Neural progenitor cell (in vitro differentiated cells): ENCODE measurements around the gene AP1B1. TPM values are rescaled to one million over a fixed set of nuclear protein-coding genes. Genes with fewer than 3 reads are reported as not detected.

ENCODE experiments used
- DNase-seq: peaks from one replicate; pipeline ENCODE4 v3.0.0-alpha.2; 2016; ENCODE audit warnings: low spot score
- H2AFZ ChIP-seq: fragments of 200-600 bp; sonication (generic); replicated peaks from 2 replicates; pipeline ENCODE4 v1.6.1; 2016; ENCODE audit warnings: antibody characterized with exemption
- H3F3A ChIP-seq: fragments of 200-600 bp; sonication (generic); 2 replicates; pipeline ENCODE4 v1.6.1; 2016; ENCODE audit warnings: antibody characterized with exemption, low read depth
- H3K27ac ChIP-seq: fragments of 200-600 bp; sonication (generic); 2 replicates; pipeline ENCODE4 v1.5.1; 2016; ENCODE audit warnings: mild to moderate bottlenecking
- H3K27me3 ChIP-seq: fragments of 200-600 bp; sonication (generic); 2 replicates; pipeline ENCODE4 v1.6.1; 2016; ENCODE audit warnings: mild to moderate bottlenecking, moderate library complexity
- H3K36me3 ChIP-seq: fragments of 200-600 bp; sonication (generic); 2 replicates; pipeline ENCODE4 v1.5.1; 2016
- H3K4me1 ChIP-seq: fragments of 200-600 bp; sonication (generic); 2 replicates; pipeline ENCODE4 v1.6.1; 2016; ENCODE audit warnings: mixed run types
- H3K4me2 ChIP-seq: fragments of 200-600 bp; sonication (generic); 2 replicates; pipeline ENCODE4 v1.6.1; 2016
- H3K4me3 ChIP-seq: fragments of 200-600 bp; sonication (generic); 2 replicates; pipeline ENCODE4 v1.5.1; 2016
- H3K79me2 ChIP-seq: fragments of 200-600 bp; sonication (generic); 2 replicates; pipeline ENCODE4 v1.6.1; 2016; ENCODE audit warnings: low read depth
- H3K9ac ChIP-seq: fragments of 200-600 bp; sonication (generic); 2 replicates; pipeline ENCODE4 v1.6.1; 2016
- H3K9me3 ChIP-seq: fragments of 200-600 bp; sonication (generic); 2 replicates; pipeline ENCODE4 v1.5.1; 2016; ENCODE audit warnings: low read depth
- H4K20me1 ChIP-seq: fragments of 200-600 bp; sonication (generic); 2 replicates; pipeline ENCODE4 v1.6.1; 2016; ENCODE audit warnings: low read depth
- H3K27ac Mint-ChIP-seq: 3 replicates; pipeline ENCODE4 v1.8.0; 2021; ENCODE audit warnings: mixed read lengths
- H3K27me3 Mint-ChIP-seq: 2 replicates; pipeline ENCODE4 v1.8.0; 2022; ENCODE audit warnings: low read depth, mild to moderate bottlenecking, inconsistent platforms, moderate library complexity, mixed read lengths; ENCODE audit not compliant: insufficient read depth
- H3K36me3 Mint-ChIP-seq: 3 replicates; pipeline ENCODE4 v1.8.0; 2021; ENCODE audit warnings: mixed read lengths
- H3K4me1 Mint-ChIP-seq: 3 replicates; pipeline ENCODE4 v1.8.0; 2021; ENCODE audit warnings: mixed read lengths
- H3K4me3 Mint-ChIP-seq: 3 replicates; pipeline ENCODE4 v1.8.0; 2021; ENCODE audit warnings: mild to moderate bottlenecking, moderate library complexity, mixed read lengths
- H3K9me3 Mint-ChIP-seq: 3 replicates; pipeline ENCODE4 v1.8.0; 2020; ENCODE audit warnings: mixed read lengths
- EZH2 ChIP-seq: fragments of 200-600 bp; sonication (generic); IDR thresholded peaks from 2 replicates; pipeline ENCODE4 v1.6.1; 2017; ENCODE audit warnings: antibody characterized with exemption, mild to moderate bottlenecking, moderate library complexity
- EZH2phosphoT487 ChIP-seq: fragments of 200-600 bp; sonication (generic); IDR thresholded peaks from 2 replicates; pipeline ENCODE4 v1.6.1; 2017; ENCODE audit warnings: antibody characterized with exemption
- total RNA-seq: library from RNA; depleted of rRNA; stranded (reverse); fragments of >200 nt; gene quantifications from 2 replicates; pipeline ENCODE4 v1.2.3, GENCODE V29; 2015; ENCODE audit warnings: low replicate concordance
- TF ChIP-seq, protein P1 (sequence below): fragments of 200-600 bp; sonication (generic); IDR thresholded peaks from 2 replicates; pipeline ENCODE4 v1.5.1; 2017; ENCODE audit warnings: antibody characterized with exemption, mild to moderate bottlenecking

Gene AP1B1
- total RNA-seq, 1 donor from 2014 or later, result 34.7 TPM

DNA sequence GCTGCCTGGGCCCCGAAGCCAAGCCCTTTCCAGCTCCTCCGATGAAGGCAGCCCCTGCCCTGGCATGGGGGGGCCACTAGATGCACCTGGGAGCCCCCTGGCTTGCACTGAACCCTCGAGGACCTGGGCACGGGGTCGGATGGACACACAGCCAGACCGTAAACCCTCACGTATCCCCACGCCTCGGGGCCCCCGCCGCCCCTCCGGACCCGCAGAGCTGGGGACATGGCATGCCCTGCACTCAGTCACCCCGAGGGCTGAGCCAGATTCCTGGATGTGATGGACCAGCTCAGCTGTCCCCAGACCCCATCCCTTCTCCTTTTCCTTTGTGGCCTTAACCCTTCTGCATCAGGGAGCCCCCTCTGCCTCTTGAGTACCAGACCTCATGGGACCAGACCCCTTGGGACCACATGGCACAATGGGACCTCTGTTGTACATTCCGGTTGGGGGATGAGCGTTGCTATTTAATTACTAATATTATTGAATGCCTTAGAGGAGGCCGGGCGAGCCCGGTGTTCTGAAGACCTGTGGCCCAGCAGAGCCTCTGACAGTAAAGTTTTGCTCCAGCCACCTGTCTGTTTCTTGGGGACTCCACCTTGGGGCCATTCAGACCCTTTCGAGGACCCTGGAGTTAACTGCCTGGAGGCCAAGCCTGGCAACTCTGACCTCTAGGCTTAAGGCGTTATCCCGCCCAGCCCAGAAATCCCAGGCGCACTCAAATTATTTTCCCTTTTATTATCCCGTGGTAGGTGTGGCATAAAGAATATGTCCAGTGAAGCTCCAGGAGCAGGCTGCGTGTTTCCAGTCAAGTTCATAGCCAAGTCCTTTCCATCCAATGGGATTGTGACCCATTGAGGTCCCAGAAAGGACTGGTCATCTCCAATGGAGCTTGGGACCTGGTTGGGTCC is 75.9 kb downstream of the AP1B1 start:
- Mint-ChIP-seq H3K27ac (no peak overlapping the region), H3K4me3 (peak overlapping the region; percentile 43)

DNA sequence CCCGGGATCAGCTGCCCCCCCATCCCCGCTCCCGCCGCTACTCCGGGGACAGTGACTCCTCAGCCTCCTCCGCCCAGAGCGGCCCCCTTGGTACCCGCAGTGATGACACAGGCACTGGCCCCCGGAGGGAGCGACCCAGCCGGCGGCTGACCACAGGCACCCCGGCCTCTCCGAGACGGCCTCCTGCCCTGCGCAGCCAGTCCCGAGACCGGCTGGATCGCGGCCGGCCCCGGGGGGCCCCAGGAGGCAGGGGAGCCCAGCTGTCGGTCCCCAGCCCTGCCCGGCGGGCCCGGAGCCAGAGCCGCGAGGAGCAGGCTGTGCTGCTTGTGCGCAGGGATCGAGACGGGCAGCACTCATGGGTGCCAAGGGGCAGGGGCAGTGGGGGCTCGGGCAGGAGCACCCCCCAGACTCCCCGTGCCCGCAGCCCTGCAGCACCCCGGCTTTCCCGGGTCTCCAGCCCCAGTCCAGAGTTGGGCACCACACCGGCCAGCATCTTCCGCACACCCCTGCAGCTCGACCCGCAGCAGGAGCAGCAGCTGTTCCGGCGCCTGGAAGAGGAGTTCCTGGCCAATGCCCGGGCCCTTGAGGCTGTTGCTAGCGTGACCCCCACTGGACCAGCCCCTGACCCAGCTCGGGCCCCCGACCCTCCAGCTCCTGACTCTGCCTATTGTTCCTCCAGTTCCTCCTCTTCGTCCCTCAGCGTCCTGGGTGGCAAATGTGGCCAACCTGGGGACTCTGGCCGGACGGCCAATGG is 76.7 kb downstream of the AP1B1 start:
- no peaks in the 10 kb centered on the region for H3K9me3 ChIP-seq
- H3K4me1 ChIP-seq, result peaks cover 16% of the 10 kb centered on the region
- Mint-ChIP-seq H3K9me3 (peaks cover 3% of the 10 kb centered on the region), H3K4me1 (peaks cover 46% of the 10 kb centered on the region), H3K27me3 (peaks cover 28% of the 10 kb centered on the region), H3K27ac (no peak overlapping the region), H3K4me3 (no peak overlapping the region), H3K36me3 (no peaks in the 10 kb centered on the region)
- no peak overlapping the region for H3K9ac ChIP-seq
- no peaks in the 10 kb centered on the region for H3K79me2 ChIP-seq
- H3F3A ChIP-seq, result peaks cover 14% of the 10 kb centered on the region
- no peaks in the 10 kb centered on the region for H3K36me3 ChIP-seq
- H2AFZ ChIP-seq, result no peak overlapping the region
- H3K4me3 ChIP-seq, result no peak overlapping the region
- peaks cover 60% of the 10 kb centered on the region for H3K27me3 ChIP-seq
- H3K27ac ChIP-seq, result no peak overlapping the region
- TF ChIP-seq EZH2 (no peak), EZH2phosphoT487 (no peak)
- TF ChIP-seq, protein P1, sequence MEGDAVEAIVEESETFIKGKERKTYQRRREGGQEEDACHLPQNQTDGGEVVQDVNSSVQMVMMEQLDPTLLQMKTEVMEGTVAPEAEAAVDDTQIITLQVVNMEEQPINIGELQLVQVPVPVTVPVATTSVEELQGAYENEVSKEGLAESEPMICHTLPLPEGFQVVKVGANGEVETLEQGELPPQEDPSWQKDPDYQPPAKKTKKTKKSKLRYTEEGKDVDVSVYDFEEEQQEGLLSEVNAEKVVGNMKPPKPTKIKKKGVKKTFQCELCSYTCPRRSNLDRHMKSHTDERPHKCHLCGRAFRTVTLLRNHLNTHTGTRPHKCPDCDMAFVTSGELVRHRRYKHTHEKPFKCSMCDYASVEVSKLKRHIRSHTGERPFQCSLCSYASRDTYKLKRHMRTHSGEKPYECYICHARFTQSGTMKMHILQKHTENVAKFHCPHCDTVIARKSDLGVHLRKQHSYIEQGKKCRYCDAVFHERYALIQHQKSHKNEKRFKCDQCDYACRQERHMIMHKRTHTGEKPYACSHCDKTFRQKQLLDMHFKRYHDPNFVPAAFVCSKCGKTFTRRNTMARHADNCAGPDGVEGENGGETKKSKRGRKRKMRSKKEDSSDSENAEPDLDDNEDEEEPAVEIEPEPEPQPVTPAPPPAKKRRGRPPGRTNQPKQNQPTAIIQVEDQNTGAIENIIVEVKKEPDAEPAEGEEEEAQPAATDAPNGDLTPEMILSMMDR, result no peak
- DNase-seq, result no peak
- peaks cover 31% of the 10 kb centered on the region for H4K20me1 ChIP-seq
- no peak overlapping the region for H3K4me2 ChIP-seq

More for the DNA sequence above, 75.9 kb downstream of the AP1B1 start:
- TF ChIP-seq EZH2phosphoT487 (no peak), EZH2 (no peak)
- TF ChIP-seq, protein P1, result no peak
- Histone ChIP-seq H3K27me3 (peaks cover 65% of the 10 kb centered on the region), H3K79me2 (no peaks in the 10 kb centered on the region), H3F3A (peaks cover 20% of the 10 kb centered on the region), H3K4me2 (no peak overlapping the region), H3K4me3 (no peak overlapping the region), H2AFZ (no peak overlapping the region), H3K4me1 (peaks cover 13% of the 10 kb centered on the region), H3K27ac (no peak overlapping the region), H3K36me3 (no peaks in the 10 kb centered on the region), H3K9ac (no peak overlapping the region), H4K20me1 (peaks cover 31% of the 10 kb centered on the region), H3K9me3 (no peaks in the 10 kb centered on the region)
- Mint-ChIP-seq H3K4me1 (peaks cover 45% of the 10 kb centered on the region), H3K27me3 (peaks cover 29% of the 10 kb centered on the region), H3K36me3 (no peaks in the 10 kb centered on the region), H3K9me3 (peaks cover 3% of the 10 kb centered on the region)
- no peak for DNase-seq

DNA sequence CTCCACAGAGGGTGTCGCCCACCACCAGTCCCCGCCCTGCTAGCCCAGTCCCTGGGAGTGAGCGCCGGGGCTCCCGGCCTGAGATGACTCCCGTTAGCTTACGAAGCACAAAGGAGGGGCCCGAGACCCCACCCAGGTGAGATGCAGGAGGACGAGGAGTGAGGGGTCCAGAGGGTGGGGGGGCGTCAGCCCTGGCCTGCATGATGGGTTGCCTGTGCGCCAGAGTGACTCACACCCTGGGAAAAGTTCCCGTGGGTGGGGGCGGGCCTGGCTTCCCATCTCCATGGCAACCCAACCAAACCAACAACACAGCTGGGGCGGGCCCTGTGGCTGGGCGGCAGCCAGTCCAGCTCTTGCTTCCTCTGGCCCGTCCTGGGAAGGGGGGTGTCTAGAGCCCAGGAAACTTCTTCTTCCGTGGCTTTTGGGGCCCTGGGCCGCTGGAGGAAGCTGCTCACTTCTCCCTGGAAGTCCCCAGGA is 77.5 kb downstream of the AP1B1 start:
- no peak overlapping the region for H3K27ac ChIP-seq
- DNase-seq, result peak; percentile 83
- no peak overlapping the region for H3K9ac ChIP-seq
- H3K79me2 ChIP-seq, result no peaks in the 10 kb centered on the region
- Mint-ChIP-seq H3K4me3 (peak overlapping the region; percentile 48), H3K36me3 (no peaks in the 10 kb centered on the region), H3K4me1 (peaks cover 45% of the 10 kb centered on the region), H3K9me3 (peaks cover 3% of the 10 kb centered on the region), H3K27ac (peak overlapping the region; percentile 78), H3K27me3 (peaks cover 22% of the 10 kb centered on the region)
- peaks cover 20% of the 10 kb centered on the region for H3F3A ChIP-seq
- no peak overlapping the region for H2AFZ ChIP-seq
- peaks cover 18% of the 10 kb centered on the region for H3K4me1 ChIP-seq
- H3K27me3 ChIP-seq, result peaks cover 53% of the 10 kb centered on the region
- H3K36me3 ChIP-seq, result no peaks in the 10 kb centered on the region
- no peak overlapping the region for H3K4me3 ChIP-seq
- H3K9me3 ChIP-seq, result no peaks in the 10 kb centered on the region
- H3K4me2 ChIP-seq, result peak overlapping the region; percentile 6
- H4K20me1 ChIP-seq, result peaks cover 31% of the 10 kb centered on the region
- no peak for TF ChIP-seq EZH2
- TF ChIP-seq, protein P1, result no peak
- no peak for TF ChIP-seq EZH2phosphoT487
